GM21576 (cell line): ENCODE results near the gene PKHD1.
"Not testable (repeated sequence)": the region's sequence is repeated elsewhere in the genome, so short reads cannot be mapped to it uniquely, and the experiment has no call there.

Experiments
- ATAC-seq: cut with Tn5 transposase; IDR thresholded peaks from one replicate; pipeline ENCODE4 v1.9.1; 2021; ENCODE audit warnings: mild to moderate bottlenecking, moderate library complexity; ENCODE audit not compliant: unreplicated experiment

PKHD1 gene

DNA sequence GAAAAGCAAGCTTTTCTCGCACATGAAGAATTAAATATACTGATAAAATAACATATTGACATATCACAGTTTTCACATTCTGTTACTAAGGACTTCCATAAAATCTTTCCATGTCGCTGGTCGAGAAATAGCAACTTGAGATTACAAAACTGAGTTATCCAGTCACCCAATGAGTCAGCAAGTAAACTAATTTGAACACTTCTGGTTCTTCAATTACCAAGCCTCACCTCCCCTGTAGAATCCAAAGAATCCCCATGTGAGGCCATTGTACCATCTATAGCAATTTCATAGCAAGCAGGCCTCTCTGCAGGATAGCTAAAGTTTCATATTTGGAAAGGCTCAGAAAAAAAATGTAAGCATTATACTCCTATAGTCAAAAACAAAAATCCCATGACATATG lies 87.3 kb downstream of the PKHD1 start:
- ATAC-seq = no peak

- ATAC-seq = peak; percentile 94
Observed at GRCh38 chr6:51996296-51996947, 91.0 kb downstream of the PKHD1 start.

GRCh38 chr6:51995214-51995755 lies 92.1 kb downstream of the PKHD1 start:
- no peak for ATAC-seq

- no peak for ATAC-seq
Observed at GRCh38 chr6:51992876-51993275, 94.5 kb downstream of the PKHD1 start.

- no peak for ATAC-seq
Observed at GRCh38 chr6:51989789-51990188, 97.6 kb downstream of the PKHD1 start.

- no peak for ATAC-seq
Observed at GRCh38 chr6:51986864-51987263, 100.5 kb downstream of the PKHD1 start.

- ATAC-seq = no peak
Observed at GRCh38 chr6:51983564-51983963, 103.8 kb downstream of the PKHD1 start.

- not testable (repeated sequence) for ATAC-seq
Observed at GRCh38 chr6:51982695-51983094, 104.7 kb downstream of the PKHD1 start.

DNA sequence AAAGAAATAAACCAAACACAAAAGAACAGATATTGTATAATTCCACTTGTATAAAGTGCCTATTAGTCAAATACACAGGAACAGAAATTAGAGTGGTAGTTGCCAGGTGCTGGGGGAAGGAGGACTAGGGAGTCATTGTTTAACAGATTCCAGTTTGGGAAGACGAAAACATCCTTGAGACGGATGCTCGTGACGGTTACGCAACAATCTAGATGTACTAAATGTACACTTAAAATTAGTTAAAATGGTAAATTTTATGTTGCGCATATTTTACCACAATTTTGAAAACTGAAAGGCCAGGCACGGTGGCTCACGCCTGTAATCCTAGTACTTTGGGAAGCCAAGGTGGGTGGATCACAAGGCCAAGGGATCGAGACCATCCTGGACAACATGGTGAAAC lies 111.0 kb downstream of the PKHD1 start:
- ATAC-seq = no peak

GRCh38 chr6:51972659-51973058 lies 114.8 kb downstream of the PKHD1 start:
- ATAC-seq = no peak

GRCh38 chr6:51968265-51968664 lies 119.1 kb downstream of the PKHD1 start:
- no peak for ATAC-seq

GRCh38 chr6:51965222-51965801 lies 122.1 kb downstream of the PKHD1 start:
- no peak for ATAC-seq

DNA sequence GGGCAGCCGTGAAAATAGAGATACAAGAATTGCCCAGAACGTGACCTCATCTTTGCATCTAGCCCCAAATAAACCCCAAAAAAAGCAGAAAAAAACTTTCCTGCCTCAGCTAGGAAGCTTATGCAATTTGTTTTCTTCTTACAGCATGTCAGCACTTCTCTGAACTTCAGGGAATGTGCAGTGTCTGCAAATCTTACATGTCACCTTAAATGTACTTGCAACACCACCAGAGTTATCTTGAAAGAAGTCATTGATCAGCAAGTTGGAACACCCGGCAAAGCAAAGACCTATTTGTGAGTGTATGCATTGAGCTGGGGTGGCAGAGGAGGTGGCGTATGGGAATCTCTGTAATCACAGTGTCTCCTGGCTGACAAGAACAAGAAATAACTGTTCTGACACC lies 123.4 kb downstream of the PKHD1 start:
- no peak for ATAC-seq

GRCh38 chr6:51962354-51962753 lies 125.1 kb downstream of the PKHD1 start:
- ATAC-seq = no peak

DNA sequence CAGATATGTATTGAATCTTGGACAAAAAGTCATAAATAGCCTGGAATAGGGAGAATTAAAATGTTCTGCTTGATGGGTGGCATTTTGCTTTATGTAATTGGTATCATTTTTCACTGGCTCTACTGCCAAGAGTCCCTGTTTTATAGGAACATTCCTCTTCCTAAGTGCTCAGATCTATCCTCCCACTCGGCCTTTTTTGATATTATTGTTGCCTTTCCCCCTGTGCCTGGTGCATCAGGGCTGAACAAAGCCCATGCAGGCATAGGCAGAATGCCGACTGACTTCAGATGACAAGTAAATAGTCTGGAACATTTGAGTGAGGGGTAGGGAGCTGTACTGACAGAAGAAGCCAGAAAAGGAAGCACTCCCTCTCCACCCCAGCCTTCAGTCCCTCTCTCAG lies 127.0 kb downstream of the PKHD1 start:
- no peak for ATAC-seq

- peak; percentile 79 for ATAC-seq
Observed at GRCh38 chr6:51959744-51960383, 127.5 kb downstream of the PKHD1 start.

GRCh38 chr6:51954681-51955080 lies 132.7 kb downstream of the PKHD1 start:
- no peak for ATAC-seq

DNA sequence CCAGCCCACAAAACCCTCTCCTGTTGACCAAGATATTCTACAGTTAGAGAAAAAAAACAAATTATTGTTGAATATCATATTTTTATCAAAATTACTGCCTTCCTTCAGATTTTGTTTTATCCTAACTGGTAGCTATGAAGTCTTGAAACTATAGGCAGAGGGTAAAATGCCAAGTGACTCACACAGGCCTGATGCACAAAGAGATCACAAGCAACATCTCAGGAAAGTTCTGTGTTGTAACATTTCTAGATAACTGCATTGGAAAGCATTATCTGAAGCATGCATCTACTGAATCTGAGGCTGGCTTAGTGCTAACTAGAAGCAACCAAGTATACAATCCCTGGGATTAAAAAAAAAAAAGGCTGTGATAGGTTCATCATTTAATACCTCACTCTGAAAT lies 134.2 kb downstream of the PKHD1 start:
- no peak for ATAC-seq

- no peak for ATAC-seq
Observed at GRCh38 chr6:51951924-51952323, 135.5 kb downstream of the PKHD1 start.

GRCh38 chr6:51949526-51949925 lies 137.9 kb downstream of the PKHD1 start:
- no peak for ATAC-seq

DNA sequence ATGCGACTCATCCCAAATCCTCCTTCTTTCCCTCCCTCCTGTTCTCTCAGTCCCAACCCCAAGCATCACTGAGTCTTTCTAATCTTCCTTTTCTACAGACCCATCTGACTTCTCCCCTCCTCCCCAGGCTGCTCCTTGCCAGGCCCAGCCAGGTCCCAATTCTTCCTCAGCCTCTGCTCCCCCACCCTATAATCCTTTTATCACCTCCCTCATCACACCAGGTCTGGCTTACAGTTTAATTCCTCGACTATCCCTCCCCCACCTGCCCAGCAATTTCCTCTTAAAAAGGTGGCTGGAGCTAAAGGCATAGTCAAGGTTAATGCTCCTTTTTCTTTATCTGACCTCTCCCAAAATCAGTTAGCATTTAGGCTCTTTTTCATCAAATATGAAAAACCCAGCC lies 147.7 kb downstream of the PKHD1 start:
- not testable (repeated sequence) for ATAC-seq
